OCI-LY1 (cell line): Measurements from ENCODE around the gene PERCC1.

Experiments
- EZH2 ChIP-seq: fragments of 200-600 bp; sonication (generic), shearing (Covaris generic); IDR thresholded peaks from 2 replicates; pipeline ENCODE4 v1.8.0; 2017; ENCODE audit warnings: borderline replicate concordance, mixed run types, mild to moderate bottlenecking, antibody characterized with exemption, low read length, moderate library complexity, mixed read lengths
- TF ChIP-seq, protein P1 (sequence below): fragments of 200-600 bp; sonication (generic), shearing (Covaris generic); IDR thresholded peaks from 2 replicates; pipeline ENCODE4 v1.5.1; 2017; ENCODE audit warnings: mild to moderate bottlenecking, antibody characterized with exemption, low read length, moderate library complexity, mixed read lengths

DNA sequence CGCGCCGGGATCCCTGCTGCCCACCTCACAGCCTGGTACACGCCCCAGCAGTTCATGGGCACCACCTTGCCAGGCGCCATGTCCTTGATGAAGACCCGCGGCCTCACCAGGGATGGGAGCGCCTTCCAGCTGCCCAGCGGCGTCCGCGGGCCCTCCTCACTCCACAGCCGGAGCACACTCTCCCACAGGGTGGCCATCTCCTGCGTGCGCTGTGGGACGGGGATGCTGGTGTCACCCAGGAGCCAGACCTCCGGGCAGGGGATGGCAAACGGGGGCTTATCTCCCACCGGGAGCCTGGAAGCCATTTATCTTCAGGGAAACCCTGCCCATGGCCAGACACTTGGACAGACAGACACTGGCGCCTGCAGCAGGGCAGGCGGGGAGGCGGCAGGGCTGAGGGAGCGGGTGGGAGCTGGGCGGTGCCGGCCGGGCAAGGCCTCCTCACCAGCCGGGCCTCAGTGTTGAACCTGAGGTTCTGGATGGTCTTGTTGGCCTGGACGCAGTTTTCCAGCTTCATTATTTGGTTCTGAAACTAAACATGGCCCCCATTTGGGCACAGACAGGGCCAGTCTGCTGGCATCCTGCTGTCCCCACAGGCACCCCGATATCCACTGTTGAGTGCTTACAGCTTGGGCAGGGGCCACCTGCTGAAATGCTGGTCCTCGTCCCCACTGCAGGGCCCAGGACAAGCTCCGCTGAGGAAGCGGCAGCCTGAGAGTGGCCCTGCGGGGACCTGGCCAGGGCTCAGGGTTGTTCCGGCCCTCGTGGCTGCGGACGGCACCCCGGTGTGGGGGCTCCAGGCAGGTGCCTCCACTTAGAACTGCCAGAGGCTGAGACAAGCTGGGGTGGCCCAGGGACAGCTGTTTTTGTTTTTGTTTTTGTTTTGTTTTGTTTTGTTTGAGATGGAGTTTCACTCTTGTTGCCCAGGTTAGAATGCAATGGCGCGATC lies 4.0 kb downstream of the PERCC1 start:
- TF ChIP-seq, protein P1, sequence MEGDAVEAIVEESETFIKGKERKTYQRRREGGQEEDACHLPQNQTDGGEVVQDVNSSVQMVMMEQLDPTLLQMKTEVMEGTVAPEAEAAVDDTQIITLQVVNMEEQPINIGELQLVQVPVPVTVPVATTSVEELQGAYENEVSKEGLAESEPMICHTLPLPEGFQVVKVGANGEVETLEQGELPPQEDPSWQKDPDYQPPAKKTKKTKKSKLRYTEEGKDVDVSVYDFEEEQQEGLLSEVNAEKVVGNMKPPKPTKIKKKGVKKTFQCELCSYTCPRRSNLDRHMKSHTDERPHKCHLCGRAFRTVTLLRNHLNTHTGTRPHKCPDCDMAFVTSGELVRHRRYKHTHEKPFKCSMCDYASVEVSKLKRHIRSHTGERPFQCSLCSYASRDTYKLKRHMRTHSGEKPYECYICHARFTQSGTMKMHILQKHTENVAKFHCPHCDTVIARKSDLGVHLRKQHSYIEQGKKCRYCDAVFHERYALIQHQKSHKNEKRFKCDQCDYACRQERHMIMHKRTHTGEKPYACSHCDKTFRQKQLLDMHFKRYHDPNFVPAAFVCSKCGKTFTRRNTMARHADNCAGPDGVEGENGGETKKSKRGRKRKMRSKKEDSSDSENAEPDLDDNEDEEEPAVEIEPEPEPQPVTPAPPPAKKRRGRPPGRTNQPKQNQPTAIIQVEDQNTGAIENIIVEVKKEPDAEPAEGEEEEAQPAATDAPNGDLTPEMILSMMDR: no peak
- no peak for TF ChIP-seq EZH2
